Uterus (tissue), 2 donors: Measurements from ENCODE around the gene GJA8.

Experiments used
- CTCF ChIP-seq, 4 experiments: fragments of 200-600 bp in 2 of 4; fragments of 450-650 bp in 2 of 4; sonication (generic) in 2 of 4; IDR thresholded peaks; one replicate each; pipeline ENCODE4 v1.5.1; 2016 to 2019; ENCODE audit warnings: antibody characterized with exemption in 4 of 4, mild to moderate bottlenecking in 2 of 4, moderate library complexity in 1 of 4
- POLR2A ChIP-seq, 2 donors: fragments of 450-650 bp; IDR thresholded peaks; one replicate each; pipeline ENCODE4 v1.6.1; 2016; ENCODE audit warnings: antibody characterized with exemption in 2 of 2, mild to moderate bottlenecking in 1 of 2, moderate library complexity in 1 of 2

GRCh38 chr1:147882535-147882934, 20.1 kb upstream of the GJA8 start:
- TF ChIP-seq CTCF (IDR thresholded peaks at IDR 0.05) (no peak), POLR2A (IDR thresholded peaks at IDR 0.05) (no peak)
